Sciatic nerve (tissue), 2 donors: Measurements from ENCODE around the gene XRN2. TPM values are rescaled to one million over a fixed set of nuclear protein-coding genes. Genes with fewer than 3 reads are reported as not detected.
"Not testable (repeated sequence)": the region's sequence is repeated elsewhere in the genome, so short reads cannot be mapped to it uniquely, and the experiment has no call there.

Experiments
- ATAC-seq: fragments of 200-7000 bp; cut with Tn5 transposase; one replicate; pipeline ENCODE4 v1.9.1; 2020; ENCODE audit warnings: mild to moderate bottlenecking, moderate library complexity
- DNase-seq: peaks from one replicate; pipeline ENCODE4 v3.0.0-alpha.2; 2020; ENCODE audit warnings: low spot score
- intact Hi-C: fragments of 100-400 bp; cut with DNase I; formaldehyde crosslinking; loops from one replicate; pipeline ENCODE4 v1.14.2; 2022
- total RNA-seq: library from RNA; stranded (reverse); fragmentation: NEBNext Ultra II Directional; extraction: Animal tissue kit (Norgen Biotek cat#: 25700); gene quantifications from one replicate; pipeline ENCODE4 v1.2.1, GENCODE V29; 2021
- donor health status: DM: no; HTN: no; CAD: no.
- donor health status: DM: no; HTN: no; CAD: no.

Gene XRN2
- total RNA-seq, 1 donor from 2014 or later: 45.3 TPM

GRCh38 chr20:21397341-21398108, 94.4 kb downstream of the XRN2 start, which contains the start of gene NKX2-4:
NKX2-4 (minus strand) TSS chr20:21397526; CDS start chr20:21397399, 127 bp downstream.
- intact Hi-C loops: no loop called here
- DNase-seq: no peak
- no peak for ATAC-seq

- intact Hi-C loops: no loop called here
- no peak for ATAC-seq
- no peak for DNase-seq
Observed at GRCh38 chr20:21398109-21399004, 95.2 kb downstream of the XRN2 start.

GRCh38 chr20:21399005-21399475, 95.9 kb downstream of the XRN2 start:
- intact Hi-C loops: no loop called here
- DNase-seq: no peak
- no peak for ATAC-seq

- DNase-seq: no peak
- intact Hi-C loops: no loop called here
- ATAC-seq: no peak
Observed at GRCh38 chr20:21411725-21412124, 108.6 kb downstream of the XRN2 start.

- DNase-seq, intact Hi-C loops, ATAC-seq: not testable (repeated sequence)
Observed at GRCh38 chr20:21413996-21414395, 110.9 kb downstream of the XRN2 start.

GRCh38 chr20:21419147-21419546, 116.0 kb downstream of the XRN2 start:
- DNase-seq, ATAC-seq, intact Hi-C loops: not testable (repeated sequence)

GRCh38 chr20:21421601-21422236, 118.6 kb downstream of the XRN2 start:
- DNase-seq: no peak
- ATAC-seq: no peak
- intact Hi-C loops: no loop called here

GRCh38 chr20:21423712-21424111, 120.6 kb downstream of the XRN2 start:
- intact Hi-C loops, ATAC-seq: not testable (repeated sequence)

GRCh38 chr20:21424846-21425245, 121.7 kb downstream of the XRN2 start:
- ATAC-seq (no peak), DNase-seq (no peak)
- intact Hi-C loops: no loop called here

More at GRCh38 chr20:21423712-21424111, 120.6 kb downstream of the XRN2 start:
- not testable (repeated sequence) for DNase-seq

GRCh38 chr20:21430020-21430419, 126.9 kb downstream of the XRN2 start:
- intact Hi-C loops: no loop called here
- ATAC-seq (no peak), DNase-seq (no peak)

- ATAC-seq: no peak
- DNase-seq: no peak
- intact Hi-C loops: no loop called here
Observed at GRCh38 chr20:21432911-21433310, 129.8 kb downstream of the XRN2 start.

GRCh38 chr20:21433329-21433890, 130.3 kb downstream of the XRN2 start:
- ATAC-seq (no peak), DNase-seq (no peak)
- intact Hi-C loops: no loop called here

- ATAC-seq (no peak), DNase-seq (no peak)
- intact Hi-C loops: no loop called here
Observed at GRCh38 chr20:21435576-21435975, 132.4 kb downstream of the XRN2 start.

GRCh38 chr20:21436205-21436604, 133.1 kb downstream of the XRN2 start:
- DNase-seq: no peak
- intact Hi-C loops: no loop called here
- ATAC-seq: no peak

GRCh38 chr20:21437248-21437647, 134.1 kb downstream of the XRN2 start:
- intact Hi-C loops: no loop called here
- DNase-seq: no peak
- ATAC-seq: no peak

GRCh38 chr20:21437816-21438215, 134.7 kb downstream of the XRN2 start:
- intact Hi-C loops: no loop called here
- no peak for ATAC-seq
- no peak for DNase-seq
